Putamen (tissue), 1 donor: ENCODE results near the gene CORO2B.
"Not testable (repeated sequence)": the region's sequence is repeated elsewhere in the genome, so short reads cannot be mapped to it uniquely, and the experiment has no call there.

Experiments
- DNase-seq: peaks from one replicate; pipeline ENCODE4 v3.0.0-alpha.2; 2016; ENCODE audit warnings: low spot score

The CORO2B gene

DNA sequence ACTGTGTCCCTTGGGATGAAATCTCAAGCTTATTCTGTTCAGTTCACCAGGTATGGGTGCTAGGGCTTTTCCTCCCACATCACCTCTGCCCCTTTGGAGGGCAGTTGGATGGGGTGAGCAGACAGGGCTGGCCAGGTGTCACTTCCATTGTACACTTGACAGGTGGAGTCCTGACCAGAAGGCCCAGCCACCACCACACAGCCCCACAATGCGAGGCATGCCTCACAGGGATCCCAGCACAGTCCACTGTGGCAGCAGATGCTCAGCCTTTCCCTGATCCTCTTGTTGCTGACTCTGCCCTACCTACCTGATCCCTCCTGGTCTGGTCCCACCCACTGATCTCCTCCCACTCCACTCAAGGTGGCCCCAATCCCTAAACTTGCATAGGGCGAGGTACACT lies 153.7 kb downstream of the CORO2B start:
- DNase-seq: no peak

- DNase-seq: no peak
Observed at GRCh38 chr15:68733666-68734065, 154.9 kb downstream of the CORO2B start.

DNA sequence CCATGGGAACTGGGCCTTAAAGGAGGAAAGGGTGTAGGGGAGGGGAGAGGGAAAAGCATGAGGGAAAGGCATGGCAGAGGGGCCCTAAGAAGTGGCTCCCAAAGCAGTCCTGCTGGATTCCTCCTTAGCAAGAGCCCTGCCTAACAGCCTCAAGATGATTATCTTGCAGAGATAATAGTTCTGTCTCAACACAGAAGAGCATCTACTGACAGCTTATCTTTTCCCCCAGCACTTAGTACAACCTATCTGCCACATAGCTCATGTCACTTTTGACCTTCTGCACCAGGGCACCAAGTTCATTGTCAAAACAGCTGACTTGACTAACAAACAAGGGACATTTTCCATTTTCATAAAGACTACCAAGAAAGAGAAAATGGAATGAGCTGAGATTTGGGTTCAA lies 155.6 kb downstream of the CORO2B start:
- DNase-seq: no peak

DNA sequence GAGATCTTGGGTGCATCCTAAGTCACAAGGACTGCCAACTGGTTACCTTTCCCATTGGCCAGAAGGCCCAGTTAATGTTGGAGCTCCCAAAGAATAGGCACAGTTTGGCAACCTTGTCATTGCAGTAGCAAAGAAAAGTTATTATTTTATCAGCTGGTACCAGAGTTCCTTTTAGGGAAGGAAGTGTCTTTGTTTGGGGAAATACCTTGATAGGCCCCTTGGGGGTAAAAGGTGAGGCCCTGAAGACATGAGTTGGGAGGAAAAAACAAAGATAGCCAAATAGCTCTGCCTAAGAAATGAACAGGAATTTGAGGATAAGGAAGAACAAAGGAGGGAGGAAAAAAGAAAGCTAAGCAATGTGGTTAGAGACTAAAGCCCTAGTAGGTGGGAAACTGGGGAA lies 156.1 kb downstream of the CORO2B start:
- DNase-seq: no peak

- no peak for DNase-seq
Observed at GRCh38 chr15:68735610-68736009, 156.8 kb downstream of the CORO2B start.

DNA sequence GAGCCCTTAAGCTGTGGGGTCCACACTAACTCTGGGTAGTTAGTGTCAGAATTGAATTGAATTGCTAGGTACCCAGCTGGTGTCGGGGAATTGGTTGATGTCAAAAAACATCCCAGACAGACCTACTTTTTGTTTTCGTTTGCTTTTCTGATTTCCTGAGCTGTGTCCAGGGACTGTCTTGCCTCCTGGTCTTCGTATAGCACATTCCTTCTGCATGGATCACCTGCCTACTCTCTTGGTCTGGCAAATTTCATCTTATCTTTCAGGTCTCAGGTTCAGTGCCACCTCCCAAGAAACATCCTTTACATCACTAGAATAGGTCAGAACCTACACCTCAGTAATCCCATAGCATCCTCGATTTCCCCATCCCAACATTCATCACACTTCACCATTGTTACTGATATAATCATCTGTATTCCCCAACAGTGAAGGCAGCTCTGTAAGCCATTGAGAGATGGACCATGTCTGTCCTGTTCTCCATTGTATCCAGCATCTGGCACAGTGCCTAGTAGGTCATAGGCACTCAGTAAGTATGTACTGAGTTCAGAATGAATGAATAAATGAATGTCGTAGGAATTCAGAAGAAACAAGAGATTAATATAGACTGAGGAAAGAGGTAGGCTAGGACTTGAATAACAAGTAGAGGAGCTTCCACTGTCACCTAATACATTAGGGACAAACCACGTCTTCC lies 160.7 kb downstream of the CORO2B start:
- DNase-seq: peak; percentile 59

DNA sequence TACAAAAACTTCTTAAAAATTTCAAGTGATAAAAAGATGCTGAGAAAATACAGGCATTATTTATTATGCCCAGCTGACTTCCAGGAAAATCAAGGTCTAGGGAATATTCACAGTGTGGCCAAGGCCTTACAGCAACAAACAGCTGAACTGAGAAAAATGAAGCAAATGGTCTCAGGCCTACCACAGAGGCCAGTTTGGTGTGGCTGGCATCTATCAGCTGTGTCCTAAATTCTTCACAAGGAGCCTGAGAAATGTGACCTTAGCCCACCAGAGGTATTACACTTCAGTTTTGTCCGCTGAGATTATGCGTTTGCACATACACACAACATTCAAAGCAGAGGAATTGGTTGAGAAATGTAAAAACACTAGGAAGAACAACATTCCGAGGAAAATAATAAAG lies 164.5 kb downstream of the CORO2B start:
- DNase-seq: no peak

DNA sequence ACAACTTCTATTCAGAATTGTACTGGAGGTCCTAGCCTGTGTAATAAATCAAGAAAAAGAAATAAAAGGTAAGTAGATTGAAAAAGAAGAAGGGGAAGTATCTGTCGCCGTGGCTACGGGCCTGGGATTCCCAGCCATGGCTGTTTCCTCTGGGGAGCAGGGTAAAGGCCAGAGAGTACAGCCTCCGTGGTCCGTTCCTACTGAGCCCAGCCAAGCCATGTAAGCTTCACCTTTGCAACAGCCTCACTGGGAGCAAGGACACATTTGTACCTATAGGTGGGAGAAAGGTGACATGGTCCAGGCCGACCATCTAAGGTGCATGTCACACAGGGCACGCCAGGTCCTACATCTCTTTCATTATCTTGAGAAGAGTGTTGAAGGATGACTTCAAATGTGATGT lies 170.6 kb downstream of the CORO2B start:
- DNase-seq: no peak

DNA sequence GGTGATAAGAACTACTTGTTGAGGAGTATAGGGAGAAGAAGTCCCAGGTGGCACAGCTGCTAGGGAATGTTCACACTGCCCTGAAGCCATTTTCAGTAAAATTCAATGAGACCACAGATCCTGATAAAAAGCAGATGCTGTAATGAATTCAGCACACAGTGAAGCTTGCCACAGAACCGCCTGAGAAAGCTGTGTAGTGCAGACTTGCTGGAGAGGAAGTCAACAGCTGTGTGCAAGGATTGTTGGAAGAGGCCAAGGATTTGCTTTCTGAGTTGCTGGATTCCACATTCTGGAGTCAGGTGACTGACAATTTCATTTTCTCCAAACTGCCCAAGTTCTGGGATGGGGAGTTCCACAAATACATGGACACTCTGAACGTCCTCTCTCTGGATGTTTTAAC lies 171.0 kb downstream of the CORO2B start:
- DNase-seq: no peak

- DNase-seq: no peak
Observed at GRCh38 chr15:68751622-68752021, 172.8 kb downstream of the CORO2B start.

GRCh38 chr15:68755731-68756130 lies 176.9 kb downstream of the CORO2B start:
- DNase-seq: no peak

DNA sequence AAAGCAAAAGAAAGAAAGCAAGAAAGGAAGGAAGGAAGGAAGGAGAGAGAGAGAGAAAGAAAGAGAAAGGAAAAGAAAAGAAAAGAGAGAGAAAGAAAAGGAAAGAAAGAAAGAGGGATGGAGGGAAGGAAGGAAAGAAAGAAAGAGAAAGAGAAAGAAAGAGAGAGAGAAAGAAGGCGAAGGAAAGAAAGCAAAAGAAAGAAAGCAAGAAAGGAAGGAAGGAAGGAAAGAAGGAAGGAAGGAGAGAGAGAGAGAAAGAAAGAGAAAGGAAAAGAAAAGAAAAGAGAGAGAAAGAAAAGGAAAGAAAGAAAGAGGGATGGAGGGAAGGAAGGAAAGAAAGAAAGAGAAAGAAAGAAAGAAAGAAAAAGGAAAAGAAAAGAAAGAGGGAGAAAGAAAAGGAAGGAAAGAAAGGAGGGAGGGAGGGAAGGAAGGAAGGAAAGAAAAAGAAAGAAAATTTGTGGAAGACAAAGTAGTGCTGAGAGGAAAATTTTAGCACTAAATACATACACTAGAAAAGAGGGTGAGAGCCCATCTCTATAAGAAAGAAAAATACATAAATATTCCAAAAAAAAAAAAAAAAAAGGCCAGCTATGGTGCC lies 181.3 kb downstream of the CORO2B start:
- DNase-seq: not testable (repeated sequence)

DNA sequence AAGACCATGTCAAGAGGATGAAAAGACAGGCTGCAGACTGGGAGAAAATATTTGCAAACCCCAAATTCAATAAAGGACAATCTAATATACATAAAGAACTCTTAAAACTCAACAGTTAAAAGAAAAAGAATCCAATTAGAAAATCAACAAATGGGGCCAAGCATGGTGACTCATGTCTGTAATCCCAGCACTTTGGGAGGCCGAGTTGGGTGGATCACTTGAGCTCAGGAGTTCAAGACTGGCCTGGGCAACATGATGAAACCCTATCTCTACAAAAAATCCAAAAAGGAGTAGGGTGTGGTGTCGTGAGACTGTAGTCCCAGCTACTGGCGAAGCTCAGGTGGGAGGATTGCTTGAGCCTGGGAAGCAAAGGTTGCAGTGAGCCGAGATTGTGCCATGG lies 184.3 kb downstream of the CORO2B start:
- no peak for DNase-seq

DNA sequence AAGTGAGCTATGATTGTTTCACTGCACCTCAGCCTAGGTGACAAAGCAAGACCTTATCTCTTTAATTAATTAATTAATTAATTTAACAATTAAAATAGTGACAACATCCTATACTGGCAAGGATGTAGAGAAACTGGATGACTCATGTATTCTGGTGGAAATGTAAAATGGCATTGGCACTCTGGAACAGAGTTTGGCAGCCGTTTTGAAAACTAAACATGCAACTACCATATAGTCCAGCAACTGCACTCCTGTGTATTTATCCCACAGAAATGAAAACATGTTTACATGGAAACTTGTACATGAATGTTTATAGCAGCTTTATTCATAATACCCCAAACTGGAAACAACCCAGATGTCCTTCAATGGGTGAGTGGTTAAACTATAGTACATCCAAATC lies 185.3 kb downstream of the CORO2B start:
- DNase-seq: no peak

GRCh38 chr15:68765602-68766368 lies 187.0 kb downstream of the CORO2B start:
- no peak for DNase-seq

DNA sequence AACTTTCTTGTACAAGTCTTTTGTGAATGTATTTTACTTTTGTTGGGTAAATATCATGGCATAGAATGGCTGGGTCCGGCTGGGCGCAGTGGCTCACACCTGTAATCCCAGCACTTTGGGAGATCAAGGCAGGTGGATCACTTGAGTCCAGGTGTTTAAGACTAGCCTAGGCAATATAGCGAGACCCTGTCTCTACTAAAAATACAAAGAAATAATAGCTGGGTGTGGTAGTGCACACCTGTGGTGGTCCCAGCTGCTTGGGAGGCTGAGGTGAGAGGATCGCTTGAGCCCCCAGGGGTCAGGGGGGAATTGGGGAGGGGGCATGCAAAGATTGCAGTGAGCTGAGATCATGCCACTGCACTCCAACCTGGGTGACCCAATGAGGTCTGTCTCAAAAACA lies 189.0 kb downstream of the CORO2B start:
- DNase-seq: no peak

- no peak for DNase-seq
Observed at GRCh38 chr15:68768321-68768720, 189.5 kb downstream of the CORO2B start.

DNA sequence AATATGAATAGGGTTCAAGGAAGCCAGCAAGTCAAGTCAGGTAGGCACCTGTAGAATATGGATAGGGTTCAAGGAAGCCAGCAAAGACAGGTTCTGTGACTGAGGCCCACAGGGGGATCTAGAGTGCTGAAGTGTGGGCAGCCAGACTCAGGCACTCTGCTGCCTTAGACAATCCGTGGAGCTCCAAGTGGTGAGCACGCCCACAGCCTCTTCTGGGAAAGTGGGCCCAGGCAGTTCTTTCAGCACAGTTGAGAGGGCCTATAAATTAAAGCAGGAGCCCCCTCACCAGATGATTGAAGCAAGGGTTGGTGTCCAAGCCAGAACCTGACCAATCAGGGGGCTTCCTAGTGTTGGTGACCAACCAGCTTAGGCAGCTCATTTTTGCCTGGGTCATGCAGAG lies 190.9 kb downstream of the CORO2B start:
- DNase-seq: no peak

DNA sequence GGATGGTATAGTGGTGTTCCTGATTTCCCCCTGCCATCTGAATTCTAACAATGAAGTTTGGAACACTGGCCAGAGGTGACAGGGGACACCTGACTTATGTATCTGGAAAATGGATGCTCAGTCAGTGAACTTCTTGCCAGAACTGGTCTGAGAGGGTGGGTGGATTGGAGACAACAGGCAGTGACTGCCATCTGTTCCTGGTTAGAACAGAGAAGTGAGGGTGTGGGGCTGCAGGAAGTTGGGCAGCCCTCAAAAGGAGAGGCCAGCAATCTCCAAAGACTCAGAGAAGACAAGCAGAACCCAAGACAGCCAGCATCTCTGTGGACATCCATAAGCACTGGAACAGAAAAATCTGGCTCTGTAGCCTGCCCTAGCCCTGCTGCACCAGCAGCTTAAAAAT lies 191.4 kb downstream of the CORO2B start:
- no peak for DNase-seq

GRCh38 chr15:68773036-68773435 lies 194.2 kb downstream of the CORO2B start:
- no peak for DNase-seq

DNA sequence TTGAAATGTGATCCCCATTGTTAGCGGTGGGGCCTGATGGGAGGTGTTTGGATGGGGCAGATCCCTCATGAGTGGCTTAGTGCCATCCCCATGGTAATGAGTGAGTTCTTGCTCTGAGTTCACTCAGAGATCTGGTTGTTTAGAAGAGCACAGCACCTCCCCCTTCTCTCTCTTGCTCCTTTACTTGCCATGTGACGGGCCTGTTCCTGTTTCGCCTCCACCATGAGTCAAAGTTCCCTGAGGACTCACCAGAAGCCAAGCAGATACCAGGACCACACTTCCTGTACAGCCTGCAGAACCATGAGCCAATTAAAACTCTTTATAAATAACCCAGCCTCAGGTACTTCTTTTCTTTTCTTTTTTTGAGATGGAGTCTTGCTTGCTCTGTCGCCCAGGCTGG lies 195.3 kb downstream of the CORO2B start:
- DNase-seq: no peak

DNA sequence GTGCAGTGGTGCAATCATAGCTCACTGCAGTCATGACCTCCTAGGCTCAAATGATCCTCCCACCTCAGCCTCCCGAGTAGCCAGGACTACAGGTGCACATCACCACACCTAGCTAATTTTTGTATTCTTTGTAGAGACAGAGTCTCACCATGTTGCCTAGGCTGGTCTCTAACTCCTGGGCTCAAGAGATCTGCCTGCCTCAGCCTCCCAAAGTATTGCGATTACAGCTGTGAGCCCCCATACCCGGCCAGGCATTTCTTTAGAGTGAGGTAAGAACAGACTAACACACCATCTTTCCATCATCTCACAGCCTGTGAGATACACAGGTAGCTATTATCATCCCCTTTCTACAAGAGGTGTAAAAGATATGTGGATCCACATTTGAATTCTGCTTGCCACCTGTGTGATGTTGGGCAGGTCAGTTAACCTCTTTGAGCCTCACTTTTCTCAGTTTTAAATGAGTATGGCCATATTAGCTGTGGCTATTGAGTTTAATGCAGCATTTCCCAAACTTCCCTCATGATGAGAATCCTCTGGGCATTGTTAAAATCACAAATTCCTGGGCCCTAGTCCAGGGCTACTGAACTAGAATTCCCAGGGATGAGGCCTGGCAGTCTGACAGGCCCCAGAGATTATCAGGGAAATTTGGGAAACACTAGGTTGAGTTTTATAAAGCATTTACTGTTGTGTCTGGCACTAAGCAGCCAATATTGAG lies 195.9 kb downstream of the CORO2B start:
- DNase-seq: no peak

GRCh38 chr15:68775236-68775577 lies 196.4 kb downstream of the CORO2B start:
- DNase-seq: no peak
